Thyroid gland (tissue), 4 donors: ENCODE data around the gene CD300A.

ENCODE experiments used
- CTCF ChIP-seq, 6 experiments: fragments of 200-600 bp in 3 of 6; fragments of 450-650 bp in 3 of 6; sonication (generic) in 3 of 6; IDR thresholded peaks; one replicate each; pipeline ENCODE4 v1.5.1; 2016 to 2019; ENCODE audit warnings: antibody characterized with exemption in 6 of 6, mild to moderate bottlenecking in 2 of 6, inconsistent platforms in 1 of 6, moderate library complexity in 1 of 6
- POLR2A ChIP-seq, 2 donors: fragments of 450-650 bp; IDR thresholded peaks; one replicate each; pipeline ENCODE4 v1.6.1; 2017; ENCODE audit warnings: antibody characterized with exemption in 2 of 2, mild to moderate bottlenecking in 2 of 2, moderate library complexity in 1 of 2

- no peak for TF ChIP-seq CTCF (IDR thresholded peaks at IDR 0.05)
- no peak for TF ChIP-seq POLR2A (IDR thresholded peaks at IDR 0.05)
Observed at GRCh38 chr17:74512036-74512435, 45.6 kb downstream of the CD300A start.
